ENCODE measurements around the gene CDC123.
"Not testable (repeated sequence)": the region's sequence is repeated elsewhere in the genome, so short reads cannot be mapped to it uniquely, and the experiment has no call there.

CDC123 gene

GRCh38 chr10:12195603-12196506 lies at the start of gene CDC123, which contains the start of gene NUDT5:
Gene CDC123, plus strand, starts transcription at chr10:12196188. Its CDS starts 58 bp downstream, at chr10:12196246.
Gene NUDT5, minus strand, starts transcription at chr10:12195891. Its CDS starts 9,600 bp downstream, at chr10:12186291.
- peak; percentile 69 for DNase-seq (ENCODE audit: low read depth)

GRCh38 chr10:12150163-12150562 lies 45.8 kb upstream of the CDC123 start:
- no peak for DNase-seq (ENCODE audit: low read depth)

- DNase-seq (ENCODE audit: low read depth), result no peak
Measured at GRCh38 chr10:12154516-12154915, 41.5 kb upstream of the CDC123 start.

- DNase-seq (ENCODE audit: low read depth), result no peak
Measured at GRCh38 chr10:12156367-12157123, 39.4 kb upstream of the CDC123 start.

- no peak for DNase-seq (ENCODE audit: low read depth)
Measured at GRCh38 chr10:12158111-12158510, 37.9 kb upstream of the CDC123 start.

GRCh38 chr10:12160664-12161063 lies 35.3 kb upstream of the CDC123 start:
- DNase-seq (ENCODE audit: low read depth), result no peak

GRCh38 chr10:12162927-12163326 lies 33.1 kb upstream of the CDC123 start:
- no peak for DNase-seq (ENCODE audit: low read depth)

- no peak for DNase-seq (ENCODE audit: low read depth)
Measured at GRCh38 chr10:12164085-12164484, 31.9 kb upstream of the CDC123 start.

- no peak for DNase-seq (ENCODE audit: low read depth)
Measured at GRCh38 chr10:12165036-12165435, 31.0 kb upstream of the CDC123 start.

- DNase-seq (ENCODE audit: low read depth), result no peak
Measured at GRCh38 chr10:12165999-12166775, 29.8 kb upstream of the CDC123 start.

GRCh38 chr10:12171512-12171911 lies 24.5 kb upstream of the CDC123 start:
- DNase-seq (ENCODE audit: low read depth), result not testable (repeated sequence)

GRCh38 chr10:12177642-12178041 lies 18.3 kb upstream of the CDC123 start:
- DNase-seq (ENCODE audit: low read depth), result no peak

GRCh38 chr10:12179606-12180170 lies 16.3 kb upstream of the CDC123 start:
- DNase-seq (ENCODE audit: low read depth), result no peak

GRCh38 chr10:12180221-12180974 lies 15.6 kb upstream of the CDC123 start:
- no peak for DNase-seq (ENCODE audit: low read depth)

GRCh38 chr10:12181065-12181775 lies 14.8 kb upstream of the CDC123 start:
- peak; percentile 46 for DNase-seq (ENCODE audit: low read depth)

GRCh38 chr10:12184165-12184564 lies 11.8 kb upstream of the CDC123 start:
- DNase-seq (ENCODE audit: low read depth), result no peak

- DNase-seq (ENCODE audit: low read depth), result no peak
Measured at GRCh38 chr10:12186323-12186722, 9.7 kb upstream of the CDC123 start.

GRCh38 chr10:12187321-12187905 lies 8.6 kb upstream of the CDC123 start:
- DNase-seq (ENCODE audit: low read depth), result no peak

GRCh38 chr10:12188656-12189055 lies 7.3 kb upstream of the CDC123 start:
- DNase-seq (ENCODE audit: low read depth), result no peak

- no peak for DNase-seq (ENCODE audit: low read depth)
Measured at GRCh38 chr10:12189426-12189825, 6.6 kb upstream of the CDC123 start.
